ENCODE measurements around the gene MRAS.
"Not testable (repeated sequence)": the region's sequence is repeated elsewhere in the genome, so short reads cannot be mapped to it uniquely, and the experiment has no call there.

MRAS gene

GRCh38 chr3:138450181-138450580 is 101.8 kb downstream of the MRAS start:
- Histone ChIP-seq H3K9me3 (ENCODE audit: control insufficient read depth, low read length) (no peaks in the 10 kb centered on the region), H3K36me3 (ENCODE audit: control insufficient read depth, insufficient read depth, low read length) (no peaks in the 10 kb centered on the region), H3K9ac (no peak overlapping the region), H3K79me2 (no peaks in the 10 kb centered on the region), H3K27me3 (ENCODE audit: control insufficient read depth, insufficient read depth, low read length) (no peaks in the 10 kb centered on the region), H3K4me1 (no peaks in the 10 kb centered on the region), H3K4me3 (ENCODE audit: low read depth, low read length) (no peak overlapping the region), H2AFZ (no peak overlapping the region), H3K27ac (no peak overlapping the region), H3K4me2 (ENCODE audit: low read length) (no peak overlapping the region)
- TF ChIP-seq, protein P1, sequence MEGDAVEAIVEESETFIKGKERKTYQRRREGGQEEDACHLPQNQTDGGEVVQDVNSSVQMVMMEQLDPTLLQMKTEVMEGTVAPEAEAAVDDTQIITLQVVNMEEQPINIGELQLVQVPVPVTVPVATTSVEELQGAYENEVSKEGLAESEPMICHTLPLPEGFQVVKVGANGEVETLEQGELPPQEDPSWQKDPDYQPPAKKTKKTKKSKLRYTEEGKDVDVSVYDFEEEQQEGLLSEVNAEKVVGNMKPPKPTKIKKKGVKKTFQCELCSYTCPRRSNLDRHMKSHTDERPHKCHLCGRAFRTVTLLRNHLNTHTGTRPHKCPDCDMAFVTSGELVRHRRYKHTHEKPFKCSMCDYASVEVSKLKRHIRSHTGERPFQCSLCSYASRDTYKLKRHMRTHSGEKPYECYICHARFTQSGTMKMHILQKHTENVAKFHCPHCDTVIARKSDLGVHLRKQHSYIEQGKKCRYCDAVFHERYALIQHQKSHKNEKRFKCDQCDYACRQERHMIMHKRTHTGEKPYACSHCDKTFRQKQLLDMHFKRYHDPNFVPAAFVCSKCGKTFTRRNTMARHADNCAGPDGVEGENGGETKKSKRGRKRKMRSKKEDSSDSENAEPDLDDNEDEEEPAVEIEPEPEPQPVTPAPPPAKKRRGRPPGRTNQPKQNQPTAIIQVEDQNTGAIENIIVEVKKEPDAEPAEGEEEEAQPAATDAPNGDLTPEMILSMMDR (IDR thresholded peaks at IDR 0.05): no peak

DNA sequence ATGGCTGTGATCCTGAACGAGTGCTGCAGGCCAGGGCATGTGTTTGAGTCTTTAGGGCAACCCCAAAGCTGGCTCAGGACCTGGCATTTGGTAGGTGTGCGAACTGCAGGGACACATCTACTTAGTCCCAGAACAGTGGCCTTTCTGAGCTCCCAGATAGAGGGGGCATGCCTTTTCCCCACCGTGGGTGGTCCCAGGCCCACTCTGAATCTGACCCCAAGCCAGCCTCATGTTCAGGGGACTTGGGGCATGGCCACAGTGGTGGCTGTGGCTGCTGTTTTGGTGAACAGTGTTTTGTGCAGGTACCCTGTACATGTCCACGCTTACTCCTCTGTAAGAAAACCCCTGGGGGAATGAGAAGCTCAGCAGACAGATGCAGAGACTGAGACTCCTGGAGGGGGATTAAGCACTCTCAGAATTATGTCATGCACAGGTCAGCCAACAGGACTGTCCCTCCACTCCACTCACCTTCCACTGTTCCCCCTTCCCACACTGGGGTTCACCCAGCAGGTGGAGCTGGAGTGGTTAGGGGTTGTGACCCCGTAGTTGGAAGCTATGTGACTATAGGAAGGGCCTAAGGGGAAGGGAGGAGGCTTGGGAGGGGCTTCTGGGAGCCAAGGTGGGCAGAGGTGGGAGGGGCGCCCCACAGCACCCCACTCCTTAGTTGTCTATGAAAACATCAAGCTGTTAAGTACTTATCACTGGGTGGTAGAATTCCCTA is 102.5 kb downstream of the MRAS start:
- Histone ChIP-seq H3K79me2 (no peaks in the 10 kb centered on the region), H3K36me3 (ENCODE audit: control insufficient read depth, insufficient read depth, low read length) (no peaks in the 10 kb centered on the region), H2AFZ (no peak overlapping the region), H3K4me2 (ENCODE audit: low read length) (no peak overlapping the region), H3K4me3 (ENCODE audit: low read depth, low read length) (no peak overlapping the region), H3K4me1 (no peaks in the 10 kb centered on the region), H3K27me3 (ENCODE audit: control insufficient read depth, insufficient read depth, low read length) (no peaks in the 10 kb centered on the region), H3K9me3 (ENCODE audit: control insufficient read depth, low read length) (no peaks in the 10 kb centered on the region), H3K9ac (no peak overlapping the region), H3K27ac (no peak overlapping the region)
- TF ChIP-seq, protein P1 (IDR thresholded peaks at IDR 0.05): no peak

DNA sequence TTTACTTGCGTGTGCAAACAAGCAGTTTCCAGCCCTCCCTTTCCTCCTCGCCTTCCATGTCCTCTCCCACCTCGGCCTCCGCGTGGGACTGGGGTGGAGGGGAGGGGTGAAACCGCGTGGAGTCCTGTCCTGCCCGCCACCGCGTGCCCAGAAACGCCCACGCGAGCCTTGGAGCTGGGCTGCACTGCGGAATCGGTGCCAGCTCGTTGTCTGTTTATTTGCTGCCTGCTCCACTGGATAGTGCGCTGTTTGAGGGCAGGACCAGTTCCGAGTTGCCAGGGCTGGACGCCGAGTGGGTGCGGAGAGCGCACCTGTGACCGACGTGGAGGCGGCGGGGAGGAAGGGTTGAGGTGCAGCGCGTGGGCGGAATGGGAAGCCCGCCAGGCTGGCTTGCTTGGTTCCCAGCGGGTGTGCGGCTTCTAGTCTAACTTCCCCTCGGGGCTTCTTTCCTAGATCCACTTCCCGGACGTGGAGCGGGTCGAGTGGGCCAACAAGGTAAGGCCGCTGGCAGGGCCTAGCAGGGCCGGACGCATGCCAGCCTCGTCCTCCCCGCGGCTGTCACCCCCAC is 103.3 kb downstream of the MRAS start:
- Histone ChIP-seq H3K36me3 (ENCODE audit: control insufficient read depth, insufficient read depth, low read length) (no peaks in the 10 kb centered on the region), H3K27ac (no peak overlapping the region), H3K79me2 (no peaks in the 10 kb centered on the region), H3K4me3 (ENCODE audit: low read depth, low read length) (no peak overlapping the region), H3K9ac (no peak overlapping the region), H3K4me2 (ENCODE audit: low read length) (no peak overlapping the region), H3K4me1 (no peaks in the 10 kb centered on the region), H3K9me3 (ENCODE audit: control insufficient read depth, low read length) (no peaks in the 10 kb centered on the region), H3K27me3 (ENCODE audit: control insufficient read depth, insufficient read depth, low read length) (no peaks in the 10 kb centered on the region), H2AFZ (no peak overlapping the region)
- TF ChIP-seq, protein P1 (IDR thresholded peaks at IDR 0.05): no peak

DNA sequence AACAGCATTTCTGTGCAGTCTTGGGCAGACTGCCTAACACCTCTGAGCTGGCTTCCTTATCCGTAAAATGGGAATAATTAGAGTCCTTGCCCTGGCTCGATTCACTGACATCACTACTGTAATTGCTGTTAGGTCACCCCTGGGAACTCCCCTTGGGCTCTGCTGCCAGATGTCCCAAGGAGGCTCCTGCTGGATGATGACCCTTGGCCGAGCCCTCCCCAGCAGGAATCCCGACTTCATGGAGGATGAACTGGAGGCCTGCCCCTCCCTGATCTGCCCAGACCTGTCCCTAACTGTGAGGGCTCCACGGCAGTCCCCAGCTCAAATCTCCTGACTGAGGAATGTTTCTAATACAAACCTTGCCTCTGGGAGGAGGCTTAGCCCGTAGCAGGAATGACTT is 104.1 kb downstream of the MRAS start:
- Histone ChIP-seq H3K79me2 (no peaks in the 10 kb centered on the region), H3K9ac (no peak overlapping the region), H3K4me1 (no peaks in the 10 kb centered on the region), H3K27me3 (ENCODE audit: control insufficient read depth, insufficient read depth, low read length) (no peaks in the 10 kb centered on the region), H3K36me3 (ENCODE audit: control insufficient read depth, insufficient read depth, low read length) (no peaks in the 10 kb centered on the region), H2AFZ (no peak overlapping the region), H3K4me2 (ENCODE audit: low read length) (no peak overlapping the region), H3K27ac (no peak overlapping the region), H3K4me3 (ENCODE audit: low read depth, low read length) (no peak overlapping the region), H3K9me3 (ENCODE audit: control insufficient read depth, low read length) (no peaks in the 10 kb centered on the region)
- TF ChIP-seq, protein P1 (IDR thresholded peaks at IDR 0.05): no peak

DNA sequence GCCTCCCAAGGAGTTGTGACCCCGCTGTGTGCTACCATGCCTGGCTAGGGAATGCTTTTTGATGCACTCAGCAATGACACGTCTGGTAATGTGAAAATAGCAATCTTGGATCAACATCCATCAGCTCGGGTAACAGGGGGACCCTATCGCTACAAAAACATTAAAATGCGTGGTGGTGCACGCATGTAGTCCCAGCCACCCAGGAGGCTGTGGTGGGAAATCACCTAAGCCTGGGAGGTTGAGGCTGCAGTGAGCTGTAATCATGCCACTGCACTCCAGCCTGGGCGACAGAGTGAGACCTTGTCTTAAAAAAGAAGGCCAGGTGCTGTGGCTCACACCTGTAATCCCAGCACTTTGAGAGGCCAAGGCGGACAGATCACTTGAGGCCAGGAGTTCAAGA is 105.6 kb downstream of the MRAS start:
- H3K27me3 ChIP-seq (ENCODE audit: control insufficient read depth, insufficient read depth, low read length); H2AFZ ChIP-seq; H3K9me3 ChIP-seq (ENCODE audit: control insufficient read depth, low read length); H3K27ac ChIP-seq; H3K79me2 ChIP-seq; H3K9ac ChIP-seq; H3K4me2 ChIP-seq (ENCODE audit: low read length); H3K4me3 ChIP-seq (ENCODE audit: low read depth, low read length); H3K4me1 ChIP-seq; H3K36me3 ChIP-seq (ENCODE audit: control insufficient read depth, insufficient read depth, low read length): not testable (repeated sequence)

Data from parathyroid adenoma (tissue), 2 donors.